Measurements from ENCODE around the gene FRMD1.
"Not testable (repeated sequence)": the region's sequence is repeated elsewhere in the genome, so short reads cannot be mapped to it uniquely, and the experiment has no call there.

Gene FRMD1

DNA sequence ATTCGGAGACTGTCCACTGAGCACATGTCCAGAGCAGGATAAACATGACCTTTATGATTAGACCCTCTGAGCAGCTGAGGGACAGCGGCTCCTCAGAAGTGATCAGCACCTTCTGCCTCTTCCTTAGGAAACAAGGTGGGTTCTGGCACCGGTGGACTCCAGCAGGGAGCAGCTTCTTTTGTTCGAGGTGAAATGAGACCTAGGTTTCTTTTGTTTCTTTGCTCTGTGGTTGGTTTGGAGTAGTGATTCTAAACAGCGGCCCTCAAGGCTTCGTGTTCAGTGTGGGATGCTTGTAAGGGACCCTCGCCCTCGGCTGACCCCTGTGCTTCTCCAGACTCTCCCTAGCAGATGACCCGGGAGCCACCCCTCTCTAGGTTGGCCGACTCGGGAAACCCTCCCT, 14.6 kb upstream of the FRMD1 start:
- no peak for DNase-seq

DNA sequence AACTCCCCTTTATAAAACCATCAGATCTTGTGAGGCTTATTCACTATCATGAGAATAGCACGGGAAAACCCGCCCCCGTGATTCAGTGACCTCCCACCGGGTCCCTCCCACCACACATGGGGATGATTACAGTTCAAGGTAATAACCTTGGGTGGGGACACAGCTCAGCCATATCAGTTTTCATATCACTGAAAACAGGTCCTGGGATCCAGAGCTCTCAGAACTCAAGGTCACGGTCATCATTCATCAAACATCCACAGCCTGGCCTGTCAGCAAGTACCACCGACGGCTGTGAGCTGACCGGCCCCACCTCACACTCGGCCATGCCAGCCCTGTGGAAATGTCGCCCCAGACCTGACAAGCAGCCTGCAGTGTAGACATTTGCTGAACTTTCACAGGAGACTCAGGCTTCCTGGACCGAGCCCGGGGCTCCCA, 14.1 kb upstream of the FRMD1 start:
- DNase-seq, result no peak

DNA sequence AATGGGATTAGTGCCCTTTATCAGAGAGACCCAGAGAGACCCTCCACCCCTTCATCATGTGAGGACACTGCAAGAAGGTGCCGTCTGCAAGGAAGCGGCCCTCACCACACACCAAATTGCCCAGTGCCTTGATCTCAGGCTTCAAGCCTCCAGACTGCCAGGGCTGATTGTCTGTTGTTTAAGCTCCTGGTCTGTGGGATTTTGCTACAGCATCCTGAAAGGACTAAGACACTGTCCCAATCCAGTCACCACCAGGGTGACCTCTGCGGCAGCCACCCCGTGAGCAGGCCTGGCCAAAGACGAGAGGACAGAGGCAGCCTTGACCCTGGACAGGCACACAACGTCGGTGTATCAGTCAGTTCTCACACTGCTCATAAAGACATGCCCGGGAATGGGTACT, 13.5 kb upstream of the FRMD1 start:
- no peak for DNase-seq

DNA sequence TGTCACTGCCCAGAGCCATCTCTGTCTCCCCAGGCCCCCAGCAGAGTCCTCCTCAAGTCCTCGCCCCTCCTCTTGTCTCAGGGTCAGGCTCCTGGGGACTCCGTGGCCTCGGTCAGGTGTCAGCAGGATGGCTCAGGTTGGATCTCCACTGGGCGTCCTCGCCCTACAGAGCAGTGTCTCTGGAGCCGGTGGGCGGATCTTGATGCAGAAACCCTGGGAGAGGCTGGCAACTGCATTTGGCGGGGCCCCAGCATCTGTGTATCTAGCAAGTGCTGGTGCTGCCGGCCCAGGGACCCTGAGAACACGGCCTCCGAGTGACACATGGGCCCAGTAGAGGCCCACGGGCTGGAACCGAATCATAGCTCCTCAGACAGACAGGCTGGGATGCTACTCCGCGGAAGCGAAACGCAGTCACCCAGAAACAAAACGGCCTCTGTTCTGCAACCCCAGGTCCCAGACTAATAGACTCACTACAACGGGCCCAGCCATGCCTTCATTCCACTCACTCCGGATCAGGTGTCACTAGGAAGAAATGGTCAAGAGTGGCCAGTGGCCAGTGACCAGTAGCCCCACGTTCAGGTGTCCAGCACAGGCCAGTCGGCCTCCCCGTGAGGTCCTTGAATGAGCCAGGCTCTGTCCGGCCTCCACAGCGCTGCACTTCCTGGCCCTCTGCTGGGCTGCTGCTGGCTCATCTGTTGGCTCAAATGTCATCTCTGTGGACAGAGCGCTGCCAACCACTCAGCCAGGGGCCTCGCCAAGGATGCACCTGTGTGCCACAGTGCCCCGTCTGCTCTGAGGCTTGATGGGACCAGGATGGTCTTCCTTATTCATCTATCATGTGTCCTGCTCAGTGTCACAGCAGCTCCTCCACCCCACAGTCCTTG, 12.6 kb upstream of the FRMD1 start:
- DNase-seq, result no peak

DNA sequence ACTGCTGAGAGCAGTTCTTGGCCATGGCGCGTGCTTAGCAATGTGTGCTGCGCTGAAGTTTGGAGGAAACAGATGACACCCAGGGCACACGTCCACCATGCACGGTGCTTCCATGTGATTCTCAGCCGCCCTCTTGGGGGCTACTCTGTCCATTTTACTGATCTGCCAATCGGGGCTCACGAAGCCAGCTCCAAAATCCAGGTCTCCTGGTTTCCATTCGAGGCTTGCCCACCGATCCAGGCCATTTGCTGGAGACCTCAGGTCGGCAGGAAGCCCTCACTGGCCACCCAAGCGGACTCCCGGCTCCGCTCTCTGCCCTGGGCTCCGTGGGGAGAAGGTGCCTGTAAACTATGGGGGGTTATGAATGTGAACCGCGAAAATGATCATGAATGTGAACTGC, 11.7 kb upstream of the FRMD1 start:
- DNase-seq, result no peak

DNA sequence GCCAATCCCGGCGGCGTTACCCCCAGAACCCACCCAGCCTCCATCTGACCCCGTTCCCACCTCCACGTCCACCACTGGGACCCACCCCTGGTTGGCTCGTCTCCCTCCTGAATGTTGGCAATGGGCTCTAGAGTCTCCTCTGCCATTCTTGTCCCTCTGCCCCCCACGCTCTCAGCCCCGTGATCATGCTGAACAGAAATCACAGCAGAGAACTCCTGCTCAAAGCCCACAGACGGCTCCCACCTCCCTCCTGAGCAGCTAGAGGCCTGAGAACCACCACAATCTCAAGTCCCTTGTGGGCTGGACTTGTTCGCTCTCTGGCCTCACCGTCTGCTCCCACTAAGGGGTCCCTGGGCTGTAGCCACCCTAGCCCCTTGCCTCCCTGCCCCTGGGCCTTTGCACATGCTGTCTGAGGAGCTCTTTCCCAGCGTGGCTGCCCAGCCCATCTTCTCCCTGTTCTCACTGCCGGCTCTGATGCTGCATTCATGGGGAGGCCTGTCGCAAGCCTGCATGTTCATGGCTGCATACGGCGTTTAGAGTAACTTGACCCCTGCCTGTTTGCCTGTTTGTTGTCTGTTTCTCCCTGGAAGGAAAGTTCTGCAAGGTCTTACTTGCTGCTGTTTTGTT, 11.2 kb upstream of the FRMD1 start:
- no peak for DNase-seq

DNA sequence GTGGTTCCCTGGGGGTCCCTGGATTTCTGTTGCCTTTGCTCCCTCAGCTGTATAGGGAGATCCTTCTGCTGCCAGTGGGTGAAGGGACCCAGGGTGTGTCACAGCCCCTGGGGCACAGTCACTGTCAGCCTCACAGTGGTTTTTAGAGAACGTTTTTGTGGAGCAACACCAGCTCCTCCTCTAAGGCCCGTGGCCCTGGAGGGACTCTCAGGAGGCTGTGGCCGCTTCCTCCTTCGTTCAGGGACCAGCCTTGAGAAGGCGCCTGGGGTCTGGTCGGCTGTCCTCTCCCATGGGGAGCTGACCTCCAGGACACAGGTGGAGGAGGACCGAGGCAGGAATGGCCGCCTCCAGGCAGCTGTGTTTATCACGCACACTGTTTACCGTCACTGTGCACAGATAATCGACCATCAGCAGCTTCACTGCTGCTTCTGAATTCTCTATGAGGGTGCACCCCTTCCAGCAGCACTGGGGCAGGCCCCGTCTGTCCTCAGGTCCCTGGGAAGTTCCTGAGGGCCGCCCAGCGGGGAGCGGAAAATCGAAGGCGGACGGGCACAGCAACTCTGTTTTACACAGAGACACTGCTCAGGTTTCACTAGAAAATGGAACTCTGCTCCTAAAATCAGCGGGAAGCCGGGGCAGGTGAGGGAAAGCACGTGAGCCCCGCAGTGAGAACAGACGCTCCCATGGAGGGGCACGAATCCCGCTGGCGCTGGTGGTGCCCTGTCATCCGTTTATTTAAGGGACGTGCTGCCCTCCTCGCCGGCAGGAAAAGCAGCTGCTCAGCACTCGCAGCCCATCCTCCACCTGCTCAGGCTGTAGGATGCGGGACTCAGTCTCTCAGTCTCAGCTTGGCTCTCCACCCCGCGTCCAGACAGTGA, 10.4 kb upstream of the FRMD1 start:
- no peak for DNase-seq

DNA sequence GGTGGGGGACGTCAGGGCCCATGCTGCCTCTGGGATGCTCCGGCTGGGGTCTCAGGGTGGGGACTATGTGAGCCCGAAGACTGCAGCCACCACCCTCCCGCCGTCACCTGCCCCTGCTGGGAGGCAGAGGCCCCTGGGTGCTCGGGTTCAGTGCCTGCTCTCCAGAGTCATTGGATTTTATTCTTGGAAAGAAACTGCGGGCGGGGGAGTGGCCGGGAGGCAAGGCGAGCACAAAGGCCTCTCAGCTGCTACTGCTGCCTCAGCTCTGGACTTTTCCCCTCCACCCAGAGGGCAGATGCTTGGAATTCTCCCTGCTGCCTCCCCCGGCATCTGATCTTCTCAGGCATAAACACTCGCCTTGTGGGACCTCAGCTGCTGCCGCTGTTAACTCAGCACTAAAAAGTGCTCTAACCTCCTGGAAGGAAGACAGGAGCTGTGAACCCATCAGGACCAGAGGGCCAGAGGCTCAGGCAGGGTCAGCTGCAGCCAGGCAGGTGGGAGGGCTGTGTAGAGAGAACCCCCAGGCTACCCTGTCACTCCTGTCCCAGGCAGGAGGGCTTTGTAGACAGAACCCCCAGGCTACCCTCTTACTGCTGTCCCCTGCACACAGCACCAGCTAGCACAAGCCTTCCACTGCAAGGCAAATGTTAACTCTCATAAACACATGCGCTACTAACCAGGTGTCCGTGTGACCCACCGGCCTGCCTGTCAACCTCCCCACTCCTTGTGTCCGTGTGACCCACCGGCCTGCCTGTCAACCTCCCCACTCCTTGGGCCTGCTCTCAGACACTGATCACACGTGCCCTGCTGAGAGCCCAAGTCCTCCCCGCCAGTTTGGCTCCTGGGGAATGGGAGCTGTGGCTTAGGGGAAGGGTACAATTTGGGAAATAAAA, 9.4 kb upstream of the FRMD1 start:
- DNase-seq, result no peak

DNA sequence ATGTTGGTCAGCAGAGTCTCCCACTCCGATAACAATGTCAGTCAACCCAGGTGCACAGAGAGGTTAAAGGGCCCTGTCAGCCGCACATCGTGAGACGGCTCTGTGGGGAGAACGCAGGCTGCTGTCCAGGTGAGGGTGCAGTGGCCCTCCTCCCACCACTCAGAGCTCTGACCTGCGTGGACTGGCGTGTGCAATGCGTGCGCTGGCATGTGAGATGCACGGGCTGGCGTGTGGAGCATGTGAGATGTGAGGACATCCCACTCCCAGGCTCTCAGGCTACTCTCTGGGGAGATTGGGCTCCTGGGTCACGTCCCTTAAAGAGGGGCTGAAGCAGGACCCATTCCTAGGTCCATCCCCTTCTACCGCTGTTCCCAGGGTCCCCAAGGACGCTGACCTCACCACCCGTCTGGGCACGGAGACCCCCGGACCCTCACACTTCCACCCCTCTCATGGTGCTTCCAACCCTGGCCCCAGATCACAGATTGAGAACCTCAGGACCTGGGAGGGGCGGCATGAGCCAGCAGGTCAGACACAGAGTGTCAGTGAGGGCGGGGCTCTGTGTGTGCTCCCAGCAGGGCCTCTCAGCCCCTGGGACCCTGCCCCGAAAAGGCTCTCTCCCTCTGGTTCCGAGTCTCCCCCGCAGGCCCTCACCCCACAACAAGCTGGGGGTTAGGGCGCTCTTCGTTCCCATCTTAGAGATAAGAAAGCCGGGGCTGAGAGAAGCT, 8.6 kb upstream of the FRMD1 start:
- no peak for DNase-seq

DNA sequence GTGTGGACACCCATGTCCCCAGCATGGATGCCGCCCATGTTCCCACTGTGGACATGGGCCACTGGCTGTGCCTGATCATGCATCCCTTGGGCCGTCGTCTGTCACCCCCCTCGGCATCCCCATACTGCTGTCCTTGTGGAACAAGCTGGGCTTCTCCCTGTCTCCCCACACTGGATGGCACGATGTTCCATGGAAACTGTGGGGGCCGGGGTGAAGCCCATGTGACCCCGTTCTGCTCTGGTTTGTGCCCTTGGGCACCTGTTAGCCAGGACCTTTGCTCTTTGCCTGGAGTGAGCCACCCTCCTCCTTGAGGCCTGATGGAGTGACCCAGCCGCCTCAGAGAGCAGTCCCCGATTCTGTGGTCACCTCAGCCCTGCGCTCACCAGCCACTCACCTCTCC, 7.6 kb upstream of the FRMD1 start:
- DNase-seq, result no peak

DNA sequence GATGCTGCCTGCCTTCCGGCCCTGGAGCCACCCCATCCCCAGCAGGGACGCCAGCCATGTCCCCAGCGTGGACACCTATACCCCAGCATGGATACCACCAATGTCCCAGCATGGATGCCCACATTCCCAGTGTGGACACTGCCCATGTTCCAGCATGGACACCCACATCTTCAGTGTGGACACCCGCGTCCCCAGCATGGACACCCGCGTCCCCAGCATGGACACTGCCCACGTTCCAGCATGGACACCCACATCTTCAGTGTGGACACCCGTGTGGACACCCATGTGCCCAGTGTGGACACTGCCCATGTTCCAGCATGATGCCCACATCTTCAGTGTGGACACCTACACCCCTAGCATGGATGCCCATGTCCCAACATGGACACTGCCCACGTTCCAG, 7.1 kb upstream of the FRMD1 start:
- DNase-seq, result no peak

DNA sequence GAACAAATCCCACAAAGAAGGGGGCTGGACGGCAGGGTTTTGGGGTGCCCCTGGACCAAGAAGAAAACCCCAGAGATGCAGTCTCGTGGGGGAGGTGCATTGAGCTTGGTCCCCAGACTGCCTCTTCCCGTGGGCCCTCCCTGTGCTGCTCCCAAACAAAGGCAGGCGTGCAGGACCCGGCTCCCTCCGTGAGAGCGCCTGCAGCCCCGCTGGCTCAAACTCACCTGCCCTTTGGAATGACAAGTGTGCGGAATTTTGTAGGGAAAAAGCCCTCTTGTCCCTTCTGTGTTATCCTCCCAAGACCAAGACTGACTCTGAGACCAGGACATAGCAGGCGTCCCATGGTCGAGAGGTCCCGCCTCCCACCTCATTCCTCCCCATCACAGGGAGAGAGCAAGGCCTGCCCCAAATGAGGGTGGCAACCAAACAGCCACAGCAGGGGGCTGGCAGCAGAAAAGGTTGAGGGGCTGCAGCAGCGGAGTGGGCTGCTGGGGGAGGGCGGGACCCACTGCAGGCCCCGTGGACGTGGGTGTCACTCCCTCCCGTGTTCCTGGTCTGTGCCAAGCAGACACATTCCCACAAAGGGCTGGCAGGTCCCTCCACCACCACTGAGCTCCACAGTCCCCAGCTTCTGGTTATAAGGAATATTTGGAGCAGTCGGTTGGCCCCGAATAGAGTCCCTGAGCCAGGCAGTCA, 5.6 kb upstream of the FRMD1 start:
- DNase-seq, result no peak

DNA sequence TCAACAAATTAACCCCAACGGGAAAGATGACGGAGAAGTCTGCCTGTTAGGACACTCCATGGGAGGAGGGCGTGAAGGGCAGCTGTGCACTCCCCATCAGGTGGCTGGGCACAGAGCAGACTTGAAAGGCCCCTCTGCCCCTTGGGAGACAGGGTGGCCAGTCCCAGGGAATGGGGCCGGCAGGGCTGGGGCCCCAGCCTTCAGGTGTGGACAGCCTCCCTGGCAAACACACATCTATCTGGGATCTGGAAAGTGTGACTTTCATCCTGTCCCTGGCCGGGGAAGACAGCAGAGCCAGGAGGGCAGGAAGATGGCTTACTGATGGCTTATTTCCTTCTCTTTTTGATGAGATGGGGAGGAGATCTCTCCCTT, 4.5 kb upstream of the FRMD1 start:
- DNase-seq, result no peak

DNA sequence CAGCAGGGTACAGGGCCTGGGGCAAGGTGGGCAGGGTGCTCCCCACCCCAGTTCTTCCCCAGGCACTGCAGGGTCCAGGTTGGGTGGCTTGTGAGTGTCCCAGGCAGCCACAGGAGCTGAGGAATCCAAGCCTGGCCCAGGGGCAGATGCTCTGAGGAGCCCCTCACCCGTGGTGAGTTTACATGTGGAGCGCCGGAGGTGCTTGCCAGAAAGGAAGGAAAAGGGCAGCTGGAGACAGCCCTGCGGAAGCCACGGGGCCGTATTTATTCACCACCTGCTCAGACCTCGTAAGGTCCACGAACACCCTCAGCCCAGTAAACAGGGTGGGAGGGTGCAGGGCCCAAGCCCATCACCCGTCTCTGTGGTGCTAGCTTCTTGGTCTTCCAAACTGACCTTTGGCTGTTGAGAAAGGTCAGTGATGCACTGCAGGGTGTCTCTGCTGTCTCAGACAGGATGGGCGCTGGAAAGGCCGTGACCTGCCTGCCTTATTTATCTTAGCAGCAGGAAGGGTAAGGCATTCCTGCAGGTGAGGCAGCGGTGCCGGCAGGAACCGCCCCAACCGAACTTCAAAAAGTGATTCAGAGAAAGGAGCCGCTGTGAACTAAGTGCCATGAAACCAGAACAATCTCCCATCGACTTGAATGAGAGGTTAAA, 4.0 kb upstream of the FRMD1 start:
- DNase-seq, result no peak

DNA sequence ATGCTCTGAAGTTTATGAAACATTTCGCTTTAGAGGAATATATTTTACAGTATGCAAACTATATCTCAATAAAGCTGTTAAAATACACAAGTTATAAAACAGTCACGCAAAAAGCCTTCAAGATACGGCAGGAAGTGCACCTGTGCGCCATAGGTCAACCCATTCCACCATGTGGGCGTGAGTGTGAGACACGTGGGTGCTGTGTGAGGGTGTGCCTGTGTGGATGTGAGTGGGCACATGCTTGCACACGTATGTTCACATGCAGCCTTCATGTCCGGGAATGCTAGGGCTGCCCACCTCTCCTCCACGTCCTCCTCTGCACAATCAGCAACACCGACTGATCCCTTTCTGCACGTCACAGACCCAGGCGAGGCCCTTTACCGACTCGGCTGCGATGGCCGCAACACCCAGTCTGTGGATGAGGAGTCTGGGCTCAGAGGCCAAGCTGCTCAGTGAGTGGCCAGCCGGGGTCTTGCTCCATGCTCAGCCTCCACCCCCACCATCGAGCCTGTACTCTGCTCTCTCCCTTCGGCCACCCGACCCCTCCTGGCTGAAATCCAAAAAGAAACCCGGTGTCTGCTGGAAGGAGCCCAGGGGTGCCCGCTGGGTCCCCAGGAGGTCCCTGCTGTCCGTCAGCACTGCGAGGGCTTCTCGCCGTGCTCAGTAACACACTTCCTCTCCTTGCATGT, 3.0 kb upstream of the FRMD1 start:
- DNase-seq, result no peak

DNA sequence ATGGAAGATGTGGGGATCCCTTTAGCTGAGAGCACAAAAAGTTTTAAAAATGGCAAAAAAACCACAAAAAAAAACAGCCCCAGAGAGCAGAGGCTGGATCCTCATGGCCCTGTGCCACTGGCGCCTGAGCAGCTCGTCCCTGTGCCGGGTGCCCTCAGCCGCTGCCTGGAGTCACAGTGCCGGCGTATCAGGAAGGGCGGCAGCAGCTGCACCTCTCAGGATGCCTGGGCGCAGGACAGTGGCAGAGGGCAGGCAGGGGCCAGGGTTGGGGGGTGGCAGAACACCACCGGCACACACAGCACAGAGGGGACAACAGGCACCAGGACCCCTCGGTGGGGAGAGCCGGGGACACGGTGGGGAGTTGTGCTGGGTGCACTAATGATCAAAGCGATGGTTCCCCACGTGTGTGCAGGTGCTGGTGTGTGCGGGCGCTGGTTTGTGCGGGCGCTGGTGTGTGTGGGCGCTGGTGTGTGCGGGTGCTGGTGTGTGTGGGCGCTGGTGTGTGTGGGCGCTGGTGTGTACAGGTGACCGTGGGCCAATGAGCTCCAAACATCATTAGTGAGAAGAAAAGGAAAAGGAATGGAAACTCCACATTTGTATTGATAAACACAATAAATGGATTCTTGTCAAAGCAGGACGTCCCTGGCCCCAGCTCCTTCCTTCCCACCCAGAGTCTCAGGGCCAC, 1.5 kb upstream of the FRMD1 start:
- no peak for DNase-seq

DNA sequence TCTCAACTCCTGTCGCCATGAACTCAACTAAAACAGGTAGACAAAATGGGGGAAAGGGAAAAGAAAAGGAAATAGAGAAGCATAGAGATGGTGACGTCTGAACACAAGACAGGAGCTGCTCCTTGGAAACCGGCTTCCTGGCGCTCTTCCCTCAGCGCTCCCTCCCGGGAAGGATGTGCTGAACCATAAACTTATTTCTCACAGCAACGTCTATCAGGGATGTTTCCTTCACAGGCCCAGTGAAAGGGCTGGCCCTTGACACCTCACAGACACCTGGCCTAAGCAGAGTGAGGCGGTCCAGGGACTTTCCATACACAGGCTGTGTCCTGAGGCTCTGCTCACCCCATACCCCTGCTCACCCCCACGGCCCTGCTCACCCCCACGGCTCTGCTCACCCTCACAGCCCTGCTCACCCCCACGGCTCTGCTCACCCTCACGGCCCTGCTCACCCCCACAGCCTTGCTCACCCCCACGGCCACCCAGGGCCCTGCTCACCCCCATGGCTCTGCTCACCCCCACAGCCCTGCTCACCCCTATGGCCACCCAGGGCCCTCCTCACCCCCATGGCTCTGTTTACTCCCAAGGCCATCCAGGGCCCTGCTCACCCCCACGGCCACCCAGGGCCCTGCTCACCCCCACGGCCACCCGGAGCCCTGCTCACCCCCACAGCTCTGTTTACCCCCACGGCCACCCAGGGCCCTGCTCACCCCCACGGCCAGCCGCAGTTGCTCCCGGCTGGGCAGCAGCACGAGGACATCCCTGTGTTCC, 653 bp downstream of the FRMD1 start:
- no peak for DNase-seq

DNA sequence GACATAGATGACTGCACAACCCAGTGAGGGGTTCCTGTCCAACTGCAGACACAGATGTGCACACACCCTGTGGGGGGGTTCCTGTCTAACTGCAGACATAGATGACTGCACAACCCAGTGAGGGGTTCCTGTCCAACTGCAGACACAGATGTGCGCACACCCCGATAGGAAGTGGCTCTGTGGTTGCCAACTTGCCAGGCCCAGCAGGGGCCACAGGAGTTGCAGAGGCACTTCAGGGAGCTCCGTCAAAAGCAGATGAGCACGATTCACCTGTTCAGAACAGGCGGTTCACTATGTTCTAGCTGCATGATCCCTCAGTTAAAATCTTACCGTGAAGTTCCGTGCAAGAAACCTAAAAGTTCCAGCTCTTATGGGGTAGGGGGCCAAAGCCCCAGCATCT, 1.6 kb downstream of the FRMD1 start:
- not testable (repeated sequence) for DNase-seq

DNA sequence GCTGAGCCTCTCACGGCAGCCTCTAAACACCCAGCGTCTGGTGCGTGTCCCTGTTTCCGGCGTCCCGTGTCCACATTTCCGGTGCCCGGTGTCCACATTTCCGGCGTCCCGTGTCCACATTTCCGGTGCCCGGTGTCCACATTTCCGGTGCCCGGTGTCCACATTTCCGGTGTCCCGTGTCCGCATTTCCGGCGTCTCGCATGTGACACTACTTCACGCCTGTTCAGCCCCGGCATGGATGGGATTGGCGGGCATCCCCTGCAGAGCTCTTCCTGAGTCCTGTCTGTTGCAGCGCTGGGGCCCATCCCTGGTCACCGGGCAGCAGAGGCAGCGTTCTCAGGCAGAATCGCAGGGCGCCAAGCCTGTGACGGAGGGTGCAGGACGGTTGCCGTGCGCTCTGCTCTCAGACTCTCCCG, 3.2 kb downstream of the FRMD1 start:
- no peak for DNase-seq

Data from NCI-H82 (cell line).